Loucy (cell line): ENCODE data around the gene HSF2BP.

Experiments used
- CTCF ChIP-seq: fragments of 200-600 bp; sonication (generic); conservative IDR thresholded peaks from 2 replicates; pipeline ENCODE4 v1.5.1; 2014; ENCODE audit warnings: mild to moderate bottlenecking, antibody characterized with exemption, low read length
- EZH2phosphoT487 ChIP-seq: fragments of 200-600 bp; IDR thresholded peaks from 2 replicates; pipeline ENCODE4 v1.6.1; 2018; ENCODE audit warnings: antibody characterized with exemption, mild to moderate bottlenecking, moderate library complexity, borderline replicate concordance

- TF ChIP-seq CTCF, result no peak
- no peak for TF ChIP-seq EZH2phosphoT487
These were observed 36.9 kb upstream of the HSF2BP start for GRCh38 chr21:43696214-43696613.
